GM12864 (cell line): ENCODE data around the gene BDKRB1.

Experiments
- DNase-seq: peaks from one replicate; pipeline ENCODE4 v3.0.0-alpha.2; 2011; ENCODE audit warnings: low read depth
- H3K4me3 ChIP-seq: 2 replicates; pipeline ENCODE4 v1.5.1; 2011; ENCODE audit warnings: mild to moderate bottlenecking, low read depth, low read length, control low read depth
- TF ChIP-seq, protein P1 (sequence below): IDR thresholded peaks from 2 replicates; pipeline ENCODE4 v1.5.1; 2011; ENCODE audit warnings: low read depth, mild to moderate bottlenecking, moderate library complexity, low read length, control low read depth, inconsistent platforms; ENCODE audit errors: missing control alignments

Gene BDKRB1

DNA sequence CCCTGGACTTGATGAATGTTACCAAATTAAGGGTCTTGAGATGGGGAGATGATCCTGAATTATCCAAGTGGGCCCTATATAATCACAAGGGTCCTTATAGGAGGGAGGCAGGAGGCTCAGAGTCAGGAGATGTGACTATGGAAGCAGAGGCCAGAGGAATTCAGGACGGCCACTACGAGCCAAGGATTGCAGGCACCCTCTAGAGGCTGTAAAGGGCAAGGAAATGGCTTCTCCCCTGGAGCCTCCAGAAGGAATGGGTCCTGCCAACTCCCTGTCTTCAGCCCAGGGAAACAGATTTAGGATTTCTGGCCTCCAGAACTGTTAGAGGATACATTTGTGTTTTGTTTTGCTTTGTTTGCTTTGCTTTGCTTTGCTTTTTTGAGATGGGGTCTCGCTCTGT lies 8.8 kb downstream of the BDKRB1 start:
- no peak for DNase-seq
- no peak overlapping the region for H3K4me3 ChIP-seq

DNA sequence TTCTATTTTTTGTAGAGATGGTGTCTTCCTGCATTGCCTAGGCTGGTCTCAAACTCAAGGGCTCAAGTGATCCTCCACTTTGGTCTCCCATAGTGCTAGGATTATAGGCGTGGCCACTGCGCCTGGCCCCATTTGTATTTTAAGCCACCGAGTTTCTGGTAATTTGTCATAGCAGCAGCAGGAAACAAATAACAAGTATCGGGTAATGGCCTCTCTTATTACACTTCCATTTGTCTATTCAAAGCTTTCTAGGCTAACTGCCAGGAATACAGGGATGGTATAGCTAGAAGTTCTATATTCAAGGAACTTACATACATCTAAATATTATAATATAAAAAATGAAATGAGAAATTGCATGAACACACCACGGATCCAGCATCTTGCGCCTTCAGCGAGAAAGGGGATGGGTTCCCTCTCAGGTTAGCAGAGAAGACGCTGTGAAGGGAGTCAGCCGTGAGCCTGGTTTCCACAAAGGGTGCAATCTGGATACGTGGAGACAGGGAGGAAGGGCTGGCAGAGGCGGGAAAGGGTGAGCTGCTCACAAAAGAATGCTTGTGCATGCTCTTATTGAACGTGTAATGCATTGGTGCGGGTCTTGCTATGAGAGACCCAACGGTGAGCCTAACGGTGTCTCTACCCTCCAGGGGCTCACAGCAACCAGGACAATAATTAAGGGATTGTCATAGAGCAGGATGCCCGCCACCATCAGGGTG lies 9.5 kb downstream of the BDKRB1 start:
- no peak for DNase-seq
- TF ChIP-seq, protein P1, sequence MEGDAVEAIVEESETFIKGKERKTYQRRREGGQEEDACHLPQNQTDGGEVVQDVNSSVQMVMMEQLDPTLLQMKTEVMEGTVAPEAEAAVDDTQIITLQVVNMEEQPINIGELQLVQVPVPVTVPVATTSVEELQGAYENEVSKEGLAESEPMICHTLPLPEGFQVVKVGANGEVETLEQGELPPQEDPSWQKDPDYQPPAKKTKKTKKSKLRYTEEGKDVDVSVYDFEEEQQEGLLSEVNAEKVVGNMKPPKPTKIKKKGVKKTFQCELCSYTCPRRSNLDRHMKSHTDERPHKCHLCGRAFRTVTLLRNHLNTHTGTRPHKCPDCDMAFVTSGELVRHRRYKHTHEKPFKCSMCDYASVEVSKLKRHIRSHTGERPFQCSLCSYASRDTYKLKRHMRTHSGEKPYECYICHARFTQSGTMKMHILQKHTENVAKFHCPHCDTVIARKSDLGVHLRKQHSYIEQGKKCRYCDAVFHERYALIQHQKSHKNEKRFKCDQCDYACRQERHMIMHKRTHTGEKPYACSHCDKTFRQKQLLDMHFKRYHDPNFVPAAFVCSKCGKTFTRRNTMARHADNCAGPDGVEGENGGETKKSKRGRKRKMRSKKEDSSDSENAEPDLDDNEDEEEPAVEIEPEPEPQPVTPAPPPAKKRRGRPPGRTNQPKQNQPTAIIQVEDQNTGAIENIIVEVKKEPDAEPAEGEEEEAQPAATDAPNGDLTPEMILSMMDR: no peak
- H3K4me3 ChIP-seq: no peak overlapping the region

More for the DNA sequence above, 8.8 kb downstream of the BDKRB1 start:
- TF ChIP-seq, protein P1: no peak

DNA sequence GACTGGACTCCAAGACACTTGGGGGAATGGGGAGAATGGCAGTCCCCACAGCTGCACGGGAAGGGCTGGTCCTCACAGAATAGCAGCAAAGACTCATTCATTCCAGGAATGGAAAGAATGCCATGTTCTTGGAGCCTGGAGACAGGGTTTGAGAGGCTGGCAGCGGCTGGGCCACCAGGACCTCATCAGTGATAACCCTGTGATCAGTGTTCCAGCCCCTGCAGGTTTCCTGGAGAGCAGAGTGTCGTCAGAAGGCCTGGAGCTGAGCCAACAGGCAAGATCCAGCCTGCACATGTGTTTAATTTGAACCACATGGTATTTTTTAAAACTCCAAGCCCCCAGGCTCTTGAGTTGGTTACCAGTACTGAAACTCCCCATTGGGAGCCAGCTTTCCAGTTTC lies 11.3 kb downstream of the BDKRB1 start:
- DNase-seq: no peak
- TF ChIP-seq, protein P1: no peak
- H3K4me3 ChIP-seq: no peak overlapping the region

DNA sequence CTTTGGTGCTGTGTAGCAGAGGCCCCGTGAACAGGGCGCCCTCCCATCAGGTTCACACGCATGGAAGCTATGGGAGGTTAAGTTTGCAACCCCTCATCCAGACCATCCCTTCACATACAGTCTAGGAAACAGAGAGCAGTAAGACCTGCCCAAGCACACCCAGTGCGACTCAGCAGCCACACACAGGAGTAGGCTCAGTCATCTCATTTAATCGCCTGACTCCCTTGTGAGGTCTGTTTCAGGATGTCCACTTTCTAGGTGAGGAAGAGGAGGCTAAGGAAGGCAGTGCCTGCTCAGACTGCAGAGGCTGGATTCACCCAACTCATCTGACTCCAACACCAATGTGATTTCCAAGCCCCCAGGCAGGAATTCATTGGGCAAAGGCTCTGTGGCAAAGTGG lies 11.9 kb downstream of the BDKRB1 start:
- no peak overlapping the region for H3K4me3 ChIP-seq
- TF ChIP-seq, protein P1: no peak
- DNase-seq: no peak

DNA sequence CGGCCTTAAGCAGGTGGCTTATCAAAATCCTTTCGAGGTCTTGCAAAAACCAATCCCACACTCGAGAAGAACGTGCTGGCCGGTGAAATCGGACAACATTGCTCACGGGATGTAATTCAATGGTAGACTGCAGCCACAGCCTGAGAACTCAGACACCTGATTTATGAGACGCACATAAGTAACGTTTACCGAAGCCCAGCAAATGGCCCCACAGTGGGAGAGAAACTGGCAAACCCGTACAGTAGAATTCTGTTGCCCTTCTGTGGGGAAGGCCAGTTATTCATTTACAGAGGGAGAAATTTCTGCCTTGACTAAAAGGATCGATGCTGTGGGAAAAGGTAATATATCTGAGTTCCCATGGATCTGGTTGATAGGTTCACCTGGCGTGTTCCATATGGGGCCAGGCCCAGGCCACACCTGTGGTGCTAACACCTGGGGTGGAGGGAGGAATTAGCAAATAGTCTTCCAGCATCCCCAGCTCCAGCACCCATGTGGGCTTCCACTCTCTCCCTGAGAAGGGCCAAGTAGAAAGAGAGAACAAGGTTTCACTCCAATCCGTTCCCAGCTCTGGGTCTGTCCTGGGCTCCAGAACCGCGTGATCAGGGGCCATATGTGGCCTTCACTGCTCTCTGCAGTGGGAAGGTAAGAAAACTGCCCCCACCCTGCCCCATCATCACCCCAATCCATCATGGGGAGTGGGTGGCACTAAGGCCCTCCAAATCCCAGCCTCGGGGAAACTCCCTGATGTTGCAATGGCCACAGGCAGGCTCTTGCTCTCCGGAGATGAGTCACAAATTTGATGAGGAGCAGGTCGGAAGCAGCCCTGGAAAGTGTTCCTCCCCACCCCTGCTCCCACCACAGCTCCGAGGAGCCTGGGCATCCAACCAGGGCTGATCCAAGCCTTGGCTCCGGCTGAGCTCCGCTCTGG lies 12.7 kb downstream of the BDKRB1 start:
- H3K4me3 ChIP-seq: no peak overlapping the region
- no peak for DNase-seq
- TF ChIP-seq, protein P1: no peak

DNA sequence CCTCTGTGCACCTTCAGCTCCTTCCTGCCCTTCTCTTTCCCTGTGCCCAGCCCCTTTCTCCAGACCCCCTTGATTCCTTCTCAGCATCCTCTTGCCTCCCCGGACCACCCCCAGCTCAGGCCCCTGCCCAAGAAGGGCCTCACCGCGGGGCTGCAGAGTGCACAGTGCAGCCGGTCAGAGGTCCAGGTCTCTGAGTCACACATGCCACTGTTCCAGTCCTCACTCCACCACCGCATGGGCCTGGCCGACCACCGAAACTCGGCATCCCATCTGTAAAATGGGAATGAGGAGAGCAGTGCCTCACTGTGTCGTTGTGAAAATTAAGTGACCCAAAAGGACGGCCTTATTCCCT lies 13.3 kb downstream of the BDKRB1 start:
- DNase-seq: no peak
- TF ChIP-seq, protein P1: no peak
- no peak overlapping the region for H3K4me3 ChIP-seq
